Hepatocyte (in vitro differentiated cells): Measurements from ENCODE around the gene PLCG1. TPM values are rescaled to one million over a fixed set of nuclear protein-coding genes. Genes with fewer than 3 reads are reported as not detected.

Source experiments
- DNase-seq: peaks from one replicate; pipeline ENCODE4 v3.0.0-alpha.2; 2016; ENCODE audit warnings: low spot score
- H2AFZ ChIP-seq: fragments of 200-600 bp; sonication (generic); 2 replicates; pipeline ENCODE4 v1.6.0; 2016; ENCODE audit warnings: antibody characterized with exemption, mild to moderate bottlenecking
- H3K27ac ChIP-seq: fragments of 200-600 bp; sonication (generic); 2 replicates; pipeline ENCODE4 v1.5.1; 2016; ENCODE audit warnings: mild to moderate bottlenecking
- H3K27me3 ChIP-seq: fragments of 200-600 bp; sonication (generic); 2 replicates; pipeline ENCODE4 v1.6.1; 2016
- H3K36me3 ChIP-seq: fragments of 200-600 bp; sonication (generic); replicated peaks from 2 replicates; pipeline ENCODE4 v1.5.1; 2016; ENCODE audit warnings: low read depth; ENCODE audit not compliant: insufficient read depth
- H3K4me1 ChIP-seq: fragments of 200-600 bp; sonication (generic); 2 replicates; pipeline ENCODE4 v1.5.1; 2016; ENCODE audit warnings: mild to moderate bottlenecking, moderate library complexity; ENCODE audit not compliant: insufficient read depth
- H3K4me2 ChIP-seq: fragments of 200-600 bp; sonication (generic); 2 replicates; pipeline ENCODE4 v1.6.0; 2016
- H3K4me3 ChIP-seq: fragments of 200-600 bp; sonication (generic); 2 replicates; pipeline ENCODE4 v1.5.1; 2016; ENCODE audit warnings: mild to moderate bottlenecking
- H3K79me2 ChIP-seq: fragments of 200-600 bp; sonication (generic); 2 replicates; pipeline ENCODE4 v1.6.0; 2017; ENCODE audit warnings: mild to moderate bottlenecking
- H3K9me2 ChIP-seq: fragments of 200-600 bp; sonication (generic); replicated peaks from 2 replicates; pipeline ENCODE4 v1.6.0; 2017; ENCODE audit warnings: mild to moderate bottlenecking; ENCODE audit not compliant: insufficient read depth
- H3K9me3 ChIP-seq: fragments of 200-600 bp; sonication (generic); 2 replicates; pipeline ENCODE4 v1.5.1; 2016; ENCODE audit warnings: low read depth, mild to moderate bottlenecking
- H4K20me1 ChIP-seq: fragments of 200-600 bp; sonication (generic); 2 replicates; pipeline ENCODE4 v1.6.0; 2016; ENCODE audit warnings: mild to moderate bottlenecking; ENCODE audit not compliant: insufficient read depth, poor library complexity, severe bottlenecking
- EZH2 ChIP-seq: fragments of 200-600 bp; sonication (generic); IDR thresholded peaks from 2 replicates; pipeline ENCODE4 v1.6.1; 2016; ENCODE audit warnings: antibody characterized with exemption, mild to moderate bottlenecking, borderline replicate concordance
- EZH2phosphoT487 ChIP-seq: fragments of 200-600 bp; sonication (generic); IDR thresholded peaks from one replicate; pipeline ENCODE4 v1.6.1; 2018; ENCODE audit warnings: antibody characterized with exemption, mild to moderate bottlenecking, low read depth, moderate library complexity; ENCODE audit not compliant: unreplicated experiment, severe bottlenecking
- WGBS: methylation state at CpG from one replicate; pipeline ENCODE4 v1.1.6; 2016; ENCODE audit warnings: low lambda C conversion rate; ENCODE audit errors: missing lambda C conversion rate; 5-methylcytosine and 5-hydroxymethylcytosine counted together
- polyA plus RNA-seq: library from polyadenylated mRNA; unstranded; fragments of >200 nt; fragmentation: Nextera tagmentation; extraction: Ambion mirVana; gene quantifications from 2 replicates; pipeline ENCODE4 v1.2.1, GENCODE V29; 2016
- total RNA-seq: library from RNA; depleted of rRNA; stranded (reverse); fragments of >200 nt; gene quantifications from 2 replicates; pipeline ENCODE4 v1.2.3, GENCODE V29; 2014
- TF ChIP-seq, protein P1 (sequence below): fragments of 200-600 bp; sonication (generic); IDR thresholded peaks from 2 replicates; pipeline ENCODE4 v1.5.1; 2016; ENCODE audit warnings: antibody characterized with exemption, mild to moderate bottlenecking; ENCODE audit not compliant: poor library complexity

The PLCG1 gene
- total and polyA plus RNA-seq, 2 experiments from 2014 or later, result 52.7 to 73.2 TPM

DNA sequence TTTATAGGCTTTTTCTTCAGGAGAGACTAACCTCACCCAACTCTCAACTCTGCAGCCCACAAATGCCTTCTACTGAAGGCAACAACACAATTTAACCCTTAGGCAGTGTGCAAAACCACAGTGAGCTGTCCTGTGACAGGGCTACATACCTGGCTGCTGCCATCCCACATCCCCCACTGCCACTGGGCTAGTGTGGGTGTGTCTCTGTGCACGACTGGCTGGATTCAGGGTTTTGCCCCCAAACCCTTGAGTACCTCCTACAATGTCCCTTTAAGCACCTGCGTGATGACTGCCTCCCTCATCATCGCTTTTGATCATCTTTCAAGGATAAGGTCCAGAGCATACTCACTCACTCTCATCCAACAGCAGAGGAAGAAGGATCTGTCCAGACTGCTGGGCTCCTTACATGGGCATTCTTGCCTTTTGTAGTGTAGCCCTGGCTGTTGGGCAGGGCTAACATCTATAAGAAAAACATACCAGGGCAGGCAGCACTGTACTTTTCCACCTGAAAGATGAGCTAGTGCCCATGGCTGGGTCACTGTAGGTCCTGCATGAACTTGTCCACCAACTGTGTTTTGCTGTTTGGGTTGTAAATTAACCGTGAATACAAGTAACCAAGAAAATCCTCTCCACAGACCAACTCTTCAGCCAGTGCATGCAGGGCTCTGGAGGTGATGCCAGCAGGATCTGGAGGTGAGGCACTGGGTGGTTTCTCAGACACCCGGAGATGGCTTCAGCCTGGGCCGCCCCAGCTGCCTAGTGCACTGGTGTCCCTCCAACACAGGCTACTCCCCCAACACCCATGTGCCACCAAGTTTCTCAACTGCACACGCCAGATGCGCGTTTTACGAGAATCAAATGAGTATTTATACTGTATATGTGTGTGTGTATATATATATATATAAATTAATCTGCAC is 45.2 kb downstream of the PLCG1 start:
- no peak overlapping the region for H2AFZ ChIP-seq
- no peaks in the 10 kb centered on the region for H3K4me1 ChIP-seq
- no peaks in the 10 kb centered on the region for H4K20me1 ChIP-seq
- peak; percentile 2 for DNase-seq
- no peak overlapping the region for H3K4me3 ChIP-seq
- WGBS, result 95% methylated on average over 10 of the region's 10 CpGs
- H3K79me2 ChIP-seq, result no peaks in the 10 kb centered on the region
- no peak for TF ChIP-seq EZH2
- TF ChIP-seq, protein P1, sequence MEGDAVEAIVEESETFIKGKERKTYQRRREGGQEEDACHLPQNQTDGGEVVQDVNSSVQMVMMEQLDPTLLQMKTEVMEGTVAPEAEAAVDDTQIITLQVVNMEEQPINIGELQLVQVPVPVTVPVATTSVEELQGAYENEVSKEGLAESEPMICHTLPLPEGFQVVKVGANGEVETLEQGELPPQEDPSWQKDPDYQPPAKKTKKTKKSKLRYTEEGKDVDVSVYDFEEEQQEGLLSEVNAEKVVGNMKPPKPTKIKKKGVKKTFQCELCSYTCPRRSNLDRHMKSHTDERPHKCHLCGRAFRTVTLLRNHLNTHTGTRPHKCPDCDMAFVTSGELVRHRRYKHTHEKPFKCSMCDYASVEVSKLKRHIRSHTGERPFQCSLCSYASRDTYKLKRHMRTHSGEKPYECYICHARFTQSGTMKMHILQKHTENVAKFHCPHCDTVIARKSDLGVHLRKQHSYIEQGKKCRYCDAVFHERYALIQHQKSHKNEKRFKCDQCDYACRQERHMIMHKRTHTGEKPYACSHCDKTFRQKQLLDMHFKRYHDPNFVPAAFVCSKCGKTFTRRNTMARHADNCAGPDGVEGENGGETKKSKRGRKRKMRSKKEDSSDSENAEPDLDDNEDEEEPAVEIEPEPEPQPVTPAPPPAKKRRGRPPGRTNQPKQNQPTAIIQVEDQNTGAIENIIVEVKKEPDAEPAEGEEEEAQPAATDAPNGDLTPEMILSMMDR, result no peak
- no peaks in the 10 kb centered on the region for H3K9me3 ChIP-seq
- no peak overlapping the region for H3K4me2 ChIP-seq
- no peak overlapping the region for H3K27ac ChIP-seq
- no peaks in the 10 kb centered on the region for H3K27me3 ChIP-seq
- no peaks in the 10 kb centered on the region for H3K36me3 ChIP-seq
- no peaks in the 10 kb centered on the region for H3K9me2 ChIP-seq

DNA sequence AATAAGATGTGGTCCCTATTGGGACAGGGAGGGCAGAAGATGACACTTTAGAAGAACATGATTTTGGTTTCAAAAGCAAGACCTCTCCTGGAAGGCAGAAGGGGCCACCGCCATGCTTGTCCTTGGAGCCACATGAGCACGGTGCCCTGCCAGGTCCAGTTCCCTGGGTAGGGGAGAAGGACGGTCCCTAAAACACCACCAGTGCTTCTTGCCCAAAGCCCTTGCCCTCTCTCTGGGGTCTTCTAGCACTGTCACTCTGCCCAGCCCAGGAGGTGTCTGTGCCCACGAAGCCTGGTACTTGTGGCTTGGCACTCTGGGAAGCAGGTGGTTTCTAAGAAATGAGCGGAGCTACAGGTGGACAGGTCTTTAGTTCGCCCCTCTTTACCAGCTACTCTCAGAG is 46.0 kb downstream of the PLCG1 start:
- H3K9me3 ChIP-seq, result no peaks in the 10 kb centered on the region
- H3K79me2 ChIP-seq, result no peaks in the 10 kb centered on the region
- TF ChIP-seq, protein P1, result no peak
- TF ChIP-seq EZH2phosphoT487 (no peak), EZH2 (no peak)
- H3K36me3 ChIP-seq, result no peaks in the 10 kb centered on the region
- no peaks in the 10 kb centered on the region for H3K27me3 ChIP-seq
- WGBS, result over 99% methylated on average over 6 of the region's 6 CpGs
- H3K9me2 ChIP-seq, result no peaks in the 10 kb centered on the region
- no peak overlapping the region for H2AFZ ChIP-seq
- no peak overlapping the region for H3K27ac ChIP-seq
- H3K4me3 ChIP-seq, result no peak overlapping the region
- no peaks in the 10 kb centered on the region for H4K20me1 ChIP-seq
- DNase-seq, result peak; percentile 1
- H3K4me1 ChIP-seq, result no peaks in the 10 kb centered on the region
- H3K4me2 ChIP-seq, result no peak overlapping the region

GRCh38 chr20:41183831-41184230 is 46.5 kb downstream of the PLCG1 start:
- Histone ChIP-seq H3K4me2 (no peak overlapping the region), H3K36me3 (no peaks in the 10 kb centered on the region), H3K79me2 (no peaks in the 10 kb centered on the region), H3K27me3 (no peaks in the 10 kb centered on the region), H3K4me1 (no peaks in the 10 kb centered on the region), H3K9me3 (no peaks in the 10 kb centered on the region), H3K4me3 (no peak overlapping the region), H3K9me2 (no peaks in the 10 kb centered on the region), H4K20me1 (no peaks in the 10 kb centered on the region), H3K27ac (no peak overlapping the region), H2AFZ (no peak overlapping the region)
- 100% methylated on average over 2 of the region's 2 CpGs for WGBS
- TF ChIP-seq EZH2, result no peak
- peak; percentile 1 for DNase-seq

- no peak for TF ChIP-seq EZH2
- no peak for TF ChIP-seq EZH2phosphoT487
- TF ChIP-seq, protein P1, result no peak
- H3K79me2 ChIP-seq, result no peaks in the 10 kb centered on the region
- H3K36me3 ChIP-seq, result no peaks in the 10 kb centered on the region
- no peak overlapping the region for H2AFZ ChIP-seq
- no peaks in the 10 kb centered on the region for H4K20me1 ChIP-seq
- DNase-seq, result peak; percentile 1
- H3K4me1 ChIP-seq, result no peaks in the 10 kb centered on the region
- H3K4me3 ChIP-seq, result no peak overlapping the region
- peaks cover 3% of the 10 kb centered on the region for H3K9me3 ChIP-seq
- H3K27ac ChIP-seq, result no peak overlapping the region
- H3K9me2 ChIP-seq, result no peaks in the 10 kb centered on the region
- H3K27me3 ChIP-seq, result no peaks in the 10 kb centered on the region
- no peak overlapping the region for H3K4me2 ChIP-seq
- 96% methylated on average over 11 of the region's 11 CpGs for WGBS
Measured at GRCh38 chr20:41185013-41185757, 47.8 kb downstream of the PLCG1 start.
